ENCODE results near the gene ALDH1A1. TPM values are rescaled to one million over a fixed set of nuclear protein-coding genes. Genes with fewer than 3 reads are reported as not detected.
A peak's percentile ranks its signal among the peaks of the same experiment; 100 is the strongest.

Gene ALDH1A1
- total RNA-seq: 10 to 100 TPM; 23.3 to 42.8 (median 30.9) TPM

DNA sequence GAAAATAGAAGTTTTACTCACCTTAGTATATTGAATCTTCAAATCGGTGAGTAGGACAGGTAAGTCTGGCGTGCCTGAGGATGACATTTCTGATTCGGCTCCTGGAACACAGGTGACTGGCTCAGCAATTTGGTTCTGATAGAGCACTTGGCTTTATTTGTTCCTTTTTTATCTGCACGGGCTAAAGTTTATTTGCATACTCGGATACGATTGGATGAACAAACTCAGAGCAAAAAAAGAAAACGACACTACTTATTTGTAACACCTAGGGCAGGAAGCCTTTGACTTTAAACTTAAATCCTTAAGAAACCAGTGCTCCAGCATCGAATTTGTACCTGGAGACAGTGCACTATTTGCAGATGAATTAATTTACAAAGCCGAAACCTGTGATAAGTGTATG lies at the start of gene ALDH1A1:
TSS of gene ALDH1A1 (minus strand) at position 140 of the 400 bp plus-strand sequence. CDS start at position 87, 53 bp downstream.
- no peaks in the 10 kb centered on the region for H3K36me3 ChIP-seq
- peak within 1 kb of the TSS; percentile 54 to 78 (median 68) for H3K27ac ChIP-seq
- DNase-seq (no peak), ATAC-seq (peak; percentile 49 to 59)
- in situ Hi-C loops (cut with MboI; ENCODE audit: low sequenced_read_pairs in 4 of 4) (no loop called here), intact Hi-C loops (cut with DNase I; ENCODE audit: low total_unique reads) (loop anchor here (5.0 kb wide), 2 partner anchors 69 to 1041 kb away; partner anchors contain the start of genes ABHD17B and C9orf85)
- H3K9me3 ChIP-seq: no peaks in the 10 kb centered on the region
- TF ChIP-seq, protein P1, sequence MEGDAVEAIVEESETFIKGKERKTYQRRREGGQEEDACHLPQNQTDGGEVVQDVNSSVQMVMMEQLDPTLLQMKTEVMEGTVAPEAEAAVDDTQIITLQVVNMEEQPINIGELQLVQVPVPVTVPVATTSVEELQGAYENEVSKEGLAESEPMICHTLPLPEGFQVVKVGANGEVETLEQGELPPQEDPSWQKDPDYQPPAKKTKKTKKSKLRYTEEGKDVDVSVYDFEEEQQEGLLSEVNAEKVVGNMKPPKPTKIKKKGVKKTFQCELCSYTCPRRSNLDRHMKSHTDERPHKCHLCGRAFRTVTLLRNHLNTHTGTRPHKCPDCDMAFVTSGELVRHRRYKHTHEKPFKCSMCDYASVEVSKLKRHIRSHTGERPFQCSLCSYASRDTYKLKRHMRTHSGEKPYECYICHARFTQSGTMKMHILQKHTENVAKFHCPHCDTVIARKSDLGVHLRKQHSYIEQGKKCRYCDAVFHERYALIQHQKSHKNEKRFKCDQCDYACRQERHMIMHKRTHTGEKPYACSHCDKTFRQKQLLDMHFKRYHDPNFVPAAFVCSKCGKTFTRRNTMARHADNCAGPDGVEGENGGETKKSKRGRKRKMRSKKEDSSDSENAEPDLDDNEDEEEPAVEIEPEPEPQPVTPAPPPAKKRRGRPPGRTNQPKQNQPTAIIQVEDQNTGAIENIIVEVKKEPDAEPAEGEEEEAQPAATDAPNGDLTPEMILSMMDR (IDR thresholded peaks at IDR 0.05 in 4 of 5, conservative IDR thresholded peaks at IDR 0.05 in 1 of 5): no peak
- TF ChIP-seq POLR2A (IDR thresholded peaks at IDR 0.05): peak; percentile 11 to 67
- no peaks in the 10 kb centered on the region for H3K27me3 ChIP-seq
- peaks cover 0 to 21% of the 10 kb centered on the region in 2 donors for H3K4me1 ChIP-seq
- H3K4me3 ChIP-seq: peak within 1 kb of the TSS; percentile 39 to 46 (median 41)

DNA sequence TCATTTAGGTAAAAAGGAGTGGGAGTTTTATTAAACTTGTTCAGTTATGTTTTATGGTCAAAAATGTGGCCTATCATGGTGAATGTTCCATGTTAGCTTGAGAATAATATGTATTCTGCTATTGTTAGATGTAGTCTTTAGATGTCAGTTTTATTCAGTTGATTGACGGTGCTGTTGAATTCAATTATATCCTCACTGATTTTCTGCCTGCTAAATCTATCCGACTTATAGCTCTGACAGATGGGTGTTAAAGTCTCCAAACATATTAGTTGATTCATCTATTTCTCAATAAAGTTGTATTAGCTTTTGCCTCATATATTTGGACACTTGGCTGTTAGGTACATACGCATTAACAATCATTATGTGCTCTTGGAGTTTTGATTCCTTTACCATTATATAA lies 49.0 kb upstream of the ALDH1A1 start:
- TF ChIP-seq, protein P1 (IDR thresholded peaks at IDR 0.05 in 4 of 5, conservative IDR thresholded peaks at IDR 0.05 in 1 of 5): no peak
- no peak for TF ChIP-seq POLR2A (IDR thresholded peaks at IDR 0.05)
- H3K9me3 ChIP-seq: no peaks in the 10 kb centered on the region
- ATAC-seq (no peak), DNase-seq (no peak)
- H3K4me3 ChIP-seq: no peak overlapping the region
- no peaks in the 10 kb centered on the region for H3K4me1 ChIP-seq
- in situ Hi-C loops (cut with MboI; ENCODE audit: low sequenced_read_pairs in 4 of 4) (no loop called here), intact Hi-C loops (cut with DNase I; ENCODE audit: low total_unique reads) (no loop called here)
- H3K27me3 ChIP-seq: no peaks in the 10 kb centered on the region
- H3K27ac ChIP-seq: no peak overlapping the region
- H3K36me3 ChIP-seq: no peaks in the 10 kb centered on the region

DNA sequence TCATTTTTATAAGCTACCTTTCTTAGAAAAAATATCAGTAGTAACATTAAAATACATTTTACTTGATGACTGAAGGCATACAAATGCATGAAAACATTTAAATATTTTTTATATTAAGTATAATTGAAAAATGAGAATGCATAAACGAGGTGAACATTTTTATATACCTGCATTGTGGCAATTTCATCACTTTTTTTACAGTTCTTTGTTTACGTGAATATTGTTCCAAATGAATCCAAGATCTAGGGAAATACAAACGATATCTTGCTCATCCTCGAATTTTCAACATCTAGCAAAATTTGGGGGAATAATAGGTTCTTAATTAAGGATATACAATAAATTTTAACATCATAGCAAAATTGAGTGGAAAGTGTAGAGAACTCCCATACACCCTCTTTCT lies 45.5 kb upstream of the ALDH1A1 start:
- no peaks in the 10 kb centered on the region for H3K4me1 ChIP-seq
- H3K36me3 ChIP-seq: no peaks in the 10 kb centered on the region
- no peaks in the 10 kb centered on the region for H3K27me3 ChIP-seq
- in situ Hi-C loops (cut with MboI; ENCODE audit: low sequenced_read_pairs in 4 of 4) (no loop called here), intact Hi-C loops (cut with DNase I; ENCODE audit: low total_unique reads) (no loop called here)
- H3K27ac ChIP-seq: no peak overlapping the region
- TF ChIP-seq, protein P1 (IDR thresholded peaks at IDR 0.05 in 4 of 5, conservative IDR thresholded peaks at IDR 0.05 in 1 of 5): no peak
- no peak for TF ChIP-seq POLR2A (IDR thresholded peaks at IDR 0.05)
- H3K9me3 ChIP-seq: no peaks in the 10 kb centered on the region
- H3K4me3 ChIP-seq: no peak overlapping the region
- ATAC-seq (no peak), DNase-seq (no peak)

DNA sequence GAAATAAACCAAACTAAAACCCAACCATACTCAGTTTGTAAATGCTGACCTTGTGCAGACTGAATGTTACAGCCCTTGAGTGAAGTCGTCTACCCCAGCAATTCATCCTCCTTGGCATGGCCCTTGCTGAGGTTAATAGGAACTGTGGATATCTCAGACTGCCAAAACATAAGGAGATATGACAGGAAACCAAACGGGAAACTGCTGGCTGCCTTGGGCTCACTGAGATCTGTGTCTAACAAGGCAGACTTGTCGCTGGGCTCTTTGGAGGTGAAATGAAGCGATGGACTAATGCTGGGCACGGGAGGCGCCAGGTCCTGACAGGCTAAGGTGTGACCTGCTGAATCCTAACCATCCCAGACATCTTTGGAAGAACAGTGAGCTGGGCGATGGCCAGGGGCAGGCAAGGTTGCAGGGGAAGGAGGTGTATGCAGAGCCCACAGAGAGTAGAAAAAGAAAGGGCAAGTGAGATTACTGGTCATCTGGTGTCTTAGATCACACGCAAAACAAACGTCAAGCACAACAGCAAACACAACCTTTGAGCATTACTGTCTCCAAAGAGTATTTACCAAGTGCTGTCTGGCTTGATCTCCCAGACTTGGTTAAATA lies 44.6 kb upstream of the ALDH1A1 start:
- no peak overlapping the region for H3K27ac ChIP-seq
- intact Hi-C loops (cut with DNase I; ENCODE audit: low total_unique reads): no loop called here
- TF ChIP-seq POLR2A (IDR thresholded peaks at IDR 0.05): no peak
- TF ChIP-seq, protein P1 (IDR thresholded peaks at IDR 0.05 in 4 of 5, conservative IDR thresholded peaks at IDR 0.05 in 1 of 5): no peak
- no peak overlapping the region for H3K4me3 ChIP-seq
- in situ Hi-C loops (cut with MboI; ENCODE audit: low sequenced_read_pairs in 4 of 4): no loop called here
- no peaks in the 10 kb centered on the region for H3K9me3 ChIP-seq
- H3K36me3 ChIP-seq: no peaks in the 10 kb centered on the region
- H3K27me3 ChIP-seq: no peaks in the 10 kb centered on the region
- ATAC-seq (no peak), DNase-seq (no peak)
- H3K4me1 ChIP-seq: no peaks in the 10 kb centered on the region
